ENCODE results near the gene PDE4A. TPM values are rescaled to one million over a fixed set of nuclear protein-coding genes. Genes with fewer than 3 reads are reported as not detected.

PDE4A gene
- total and polyA plus RNA-seq, 3 donors from 2014 or later, result 20.1 to 35.4 (median 35.0) TPM

DNA sequence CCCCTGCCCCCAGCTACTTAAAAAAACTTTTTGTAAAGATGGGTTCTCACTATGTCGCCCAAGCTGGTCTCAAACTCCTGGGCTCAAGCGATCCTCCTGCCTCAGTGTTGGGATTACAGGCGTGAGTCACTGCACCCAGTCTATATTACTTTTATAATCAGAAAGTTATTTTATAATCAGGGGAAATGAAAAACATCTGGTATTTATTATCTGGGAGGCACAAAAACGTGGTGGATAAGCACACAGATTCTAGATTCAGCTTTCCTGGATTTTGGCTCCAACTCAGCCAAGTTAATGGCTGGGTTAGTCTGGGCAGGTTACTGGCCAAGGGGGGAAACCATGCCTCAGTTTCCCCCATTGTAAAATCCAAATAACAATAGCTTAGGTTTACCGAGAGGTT, 58.1 kb downstream of the PDE4A start:
- TF ChIP-seq, protein P1, sequence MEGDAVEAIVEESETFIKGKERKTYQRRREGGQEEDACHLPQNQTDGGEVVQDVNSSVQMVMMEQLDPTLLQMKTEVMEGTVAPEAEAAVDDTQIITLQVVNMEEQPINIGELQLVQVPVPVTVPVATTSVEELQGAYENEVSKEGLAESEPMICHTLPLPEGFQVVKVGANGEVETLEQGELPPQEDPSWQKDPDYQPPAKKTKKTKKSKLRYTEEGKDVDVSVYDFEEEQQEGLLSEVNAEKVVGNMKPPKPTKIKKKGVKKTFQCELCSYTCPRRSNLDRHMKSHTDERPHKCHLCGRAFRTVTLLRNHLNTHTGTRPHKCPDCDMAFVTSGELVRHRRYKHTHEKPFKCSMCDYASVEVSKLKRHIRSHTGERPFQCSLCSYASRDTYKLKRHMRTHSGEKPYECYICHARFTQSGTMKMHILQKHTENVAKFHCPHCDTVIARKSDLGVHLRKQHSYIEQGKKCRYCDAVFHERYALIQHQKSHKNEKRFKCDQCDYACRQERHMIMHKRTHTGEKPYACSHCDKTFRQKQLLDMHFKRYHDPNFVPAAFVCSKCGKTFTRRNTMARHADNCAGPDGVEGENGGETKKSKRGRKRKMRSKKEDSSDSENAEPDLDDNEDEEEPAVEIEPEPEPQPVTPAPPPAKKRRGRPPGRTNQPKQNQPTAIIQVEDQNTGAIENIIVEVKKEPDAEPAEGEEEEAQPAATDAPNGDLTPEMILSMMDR (IDR thresholded peaks at IDR 0.05), result no peak
- TF ChIP-seq POLR2A (IDR thresholded peaks at IDR 0.05), result no peak
- DNase-seq, result no peak
- H3K36me3 ChIP-seq (ENCODE audit: low read depth, missing control alignments), result no peaks in the 10 kb centered on the region
- intact Hi-C loops (cut with DNase I; ENCODE audit: low total_unique reads), result loop anchor here (10.0 kb wide), 1 partner anchor 96 kb away; no protein-coding TSS in a partner anchor
- no peaks in the 10 kb centered on the region for H3K27me3 ChIP-seq
- H3K4me1 ChIP-seq, result peaks cover 10% of the 10 kb centered on the region
- H3K9me3 ChIP-seq, result no peaks in the 10 kb centered on the region
- peak overlapping the region in 1 of 2 donors; percentile 22 for H3K4me3 ChIP-seq
- no peak overlapping the region for H3K27ac ChIP-seq
- WGBS, 2 donors, result 23 to 33% methylated on average over 5 of the region's 5 CpGs

- Histone ChIP-seq H3K4me1 (peaks cover 10% of the 10 kb centered on the region), H3K9me3 (no peaks in the 10 kb centered on the region), H3K36me3 (ENCODE audit: low read depth, missing control alignments) (no peaks in the 10 kb centered on the region), H3K27ac (no peak overlapping the region), H3K4me3 (peak overlapping the region; percentile 22 to 47), H3K27me3 (no peaks in the 10 kb centered on the region)
- intact Hi-C loops (cut with DNase I; ENCODE audit: low total_unique reads), result loop anchor here (10.0 kb wide), 1 partner anchor 96 kb away; no protein-coding TSS in a partner anchor
- TF ChIP-seq, protein P1 (IDR thresholded peaks at IDR 0.05), result peak in 1 of 3 experiments; percentile 68
- no peak for TF ChIP-seq POLR2A (IDR thresholded peaks at IDR 0.05)
- DNase-seq, result peak; percentile 95
- 1 to 2% methylated on average over 32 to 36 of the region's 36 CpGs for WGBS, 2 donors
Measured at GRCh38 chr19:10478903-10479384, 58.6 kb downstream of the PDE4A start.

- Histone ChIP-seq H3K27me3 (no peaks in the 10 kb centered on the region), H3K4me1 (peaks cover 2% of the 10 kb centered on the region), H3K36me3 (ENCODE audit: low read depth, missing control alignments) (no peaks in the 10 kb centered on the region), H3K9me3 (no peaks in the 10 kb centered on the region), H3K4me3 (no peak overlapping the region), H3K27ac (no peak overlapping the region)
- intact Hi-C loops (cut with DNase I; ENCODE audit: low total_unique reads), result no loop called here
- WGBS, 2 donors, result 80 to 89% methylated on average over 12 to 13 of the region's 13 CpGs
- TF ChIP-seq, protein P1 (IDR thresholded peaks at IDR 0.05), result no peak
- no peak for TF ChIP-seq POLR2A (IDR thresholded peaks at IDR 0.05)
- no peak for DNase-seq
Measured at GRCh38 chr19:10486551-10486950, 66.2 kb downstream of the PDE4A start.

- TF ChIP-seq, protein P1 (IDR thresholded peaks at IDR 0.05), result no peak
- intact Hi-C loops (cut with DNase I; ENCODE audit: low total_unique reads), result no loop called here
- H3K4me3 ChIP-seq, result no peak overlapping the region
- H3K9me3 ChIP-seq, result no peaks in the 10 kb centered on the region
- no peaks in the 10 kb centered on the region for H3K27me3 ChIP-seq
- H3K27ac ChIP-seq, result no peak overlapping the region
- 71 to 79% methylated on average over 9 to 43 of the region's 43 CpGs for WGBS, 2 donors
- DNase-seq, result no peak
- peaks cover 2% of the 10 kb centered on the region for H3K4me1 ChIP-seq
- H3K36me3 ChIP-seq (ENCODE audit: low read depth, missing control alignments), result no peaks in the 10 kb centered on the region
Measured at GRCh38 chr19:10491472-10492047, 71.2 kb downstream of the PDE4A start.

DNA sequence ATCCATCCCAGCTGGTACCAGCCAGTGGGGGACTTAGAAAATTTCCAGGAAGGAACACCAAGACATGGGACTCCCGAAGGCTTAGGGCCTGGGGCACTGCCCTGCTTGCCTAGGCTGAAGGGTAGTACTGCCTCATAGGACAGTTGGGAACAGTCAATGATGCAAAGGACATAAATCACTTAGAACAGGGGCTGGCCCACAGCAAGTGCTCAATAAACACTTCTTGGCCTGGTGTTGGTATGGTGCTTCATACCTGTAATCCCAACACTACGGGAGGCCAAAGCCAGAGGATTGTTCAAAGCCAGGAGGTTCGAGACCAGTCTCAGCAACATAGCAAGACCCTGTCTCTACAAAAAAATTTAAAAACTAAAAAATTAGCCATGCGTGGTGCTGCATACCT, 77.0 kb downstream of the PDE4A start:
- H3K27me3 ChIP-seq, result no peaks in the 10 kb centered on the region
- H3K4me3 ChIP-seq, result no peak overlapping the region
- H3K36me3 ChIP-seq (ENCODE audit: low read depth, missing control alignments), result no peaks in the 10 kb centered on the region
- DNase-seq, result no peak
- 93 to 98% methylated on average over 4 of the region's 4 CpGs for WGBS, 2 donors
- TF ChIP-seq, protein P1 (IDR thresholded peaks at IDR 0.05), result no peak
- intact Hi-C loops (cut with DNase I; ENCODE audit: low total_unique reads), result no loop called here
- H3K27ac ChIP-seq, result no peak overlapping the region
- H3K4me1 ChIP-seq, result peaks cover 10% of the 10 kb centered on the region
- H3K9me3 ChIP-seq, result no peaks in the 10 kb centered on the region

All from testis (tissue), 3 donors.